Raji (cell line): ENCODE results near the gene CAMSAP3.
A peak's percentile ranks its signal among the peaks of the same experiment; 100 is the strongest.

Experiments
- POLR2A ChIP-seq: IDR thresholded peaks from 2 replicates; pipeline ENCODE4 v1.6.1; 2011; ENCODE audit warnings: low read depth, low read length, control low read depth; ENCODE audit not compliant: insufficient read depth

Gene CAMSAP3

GRCh38 chr19:7632340-7633203 is 36.9 kb downstream of the CAMSAP3 start:
- no peak for TF ChIP-seq POLR2A

- no peak for TF ChIP-seq POLR2A
These were observed 38.0 kb downstream of the CAMSAP3 start, which contains the start of gene PCP2 for GRCh38 chr19:7633698-7634097. TSS of gene PCP2 (minus strand) at chr19:7633719. CDS start at chr19:7633457, 262 bp downstream.

GRCh38 chr19:7635670-7636069 is 40.0 kb downstream of the CAMSAP3 start:
- no peak for TF ChIP-seq POLR2A

- TF ChIP-seq POLR2A: no peak
These were observed 40.6 kb downstream of the CAMSAP3 start for GRCh38 chr19:7636317-7636690.

GRCh38 chr19:7636691-7637373 is 41.2 kb downstream of the CAMSAP3 start, which contains the start of gene STXBP2:
TSS of gene STXBP2 (plus strand) at chr19:7637110. CDS start at chr19:7637150, 40 bp downstream.
- peak; percentile 73 for TF ChIP-seq POLR2A

GRCh38 chr19:7637374-7638256 is 42.0 kb downstream of the CAMSAP3 start:
- no peak for TF ChIP-seq POLR2A

- no peak for TF ChIP-seq POLR2A
These were observed 43.3 kb downstream of the CAMSAP3 start for GRCh38 chr19:7638802-7639465.

GRCh38 chr19:7639863-7640348 is 44.2 kb downstream of the CAMSAP3 start:
- no peak for TF ChIP-seq POLR2A

- TF ChIP-seq POLR2A: no peak
These were observed 45.1 kb downstream of the CAMSAP3 start for GRCh38 chr19:7640803-7641202.

GRCh38 chr19:7641290-7642276 is 45.9 kb downstream of the CAMSAP3 start:
- TF ChIP-seq POLR2A: no peak

- no peak for TF ChIP-seq POLR2A
These were observed 46.8 kb downstream of the CAMSAP3 start for GRCh38 chr19:7642295-7643030.

GRCh38 chr19:7643031-7643415 is 47.4 kb downstream of the CAMSAP3 start:
- no peak for TF ChIP-seq POLR2A

GRCh38 chr19:7644550-7644877 is 48.9 kb downstream of the CAMSAP3 start:
- TF ChIP-seq POLR2A: no peak
